Effector memory CD4-positive, alpha-beta T cell (primary cell): Measurements from ENCODE around the gene RNF144A.

ENCODE experiments used
- DNase-seq, 3 donors: peaks; one replicate each; pipeline ENCODE4 v3.0.0-alpha.2; 2020
- H3K27ac ChIP-seq: 2 replicates; pipeline ENCODE4 v1.7.0; 2013; ENCODE audit warnings: mild to moderate bottlenecking, low read length, moderate library complexity; ENCODE audit not compliant: insufficient read depth, poor library complexity, severe bottlenecking
- H3K27me3 ChIP-seq: replicated peaks from 2 replicates; pipeline ENCODE4 v1.7.0; 2013; ENCODE audit warnings: mild to moderate bottlenecking, low read length; ENCODE audit not compliant: insufficient read depth, control insufficient read depth, poor library complexity, severe bottlenecking
- H3K36me3 ChIP-seq: 2 replicates; pipeline ENCODE4 v1.7.0; 2013; ENCODE audit warnings: mild to moderate bottlenecking, low read length, moderate library complexity; ENCODE audit not compliant: control insufficient read depth, insufficient read depth
- H3K4me1 ChIP-seq: 2 replicates; pipeline ENCODE4 v1.7.0; 2013; ENCODE audit warnings: low read length, mild to moderate bottlenecking; ENCODE audit not compliant: control insufficient read depth, insufficient read depth, poor library complexity, severe bottlenecking
- H3K4me3 ChIP-seq: 2 replicates; pipeline ENCODE4 v1.7.0; 2013; ENCODE audit warnings: low read length, low read depth, mild to moderate bottlenecking; ENCODE audit not compliant: insufficient read depth, poor library complexity, severe bottlenecking
- H3K9me3 ChIP-seq: 2 replicates; pipeline ENCODE4 v1.7.0; 2013; ENCODE audit warnings: mild to moderate bottlenecking, low read length, moderate library complexity; ENCODE audit not compliant: control insufficient read depth

Gene RNF144A

DNA sequence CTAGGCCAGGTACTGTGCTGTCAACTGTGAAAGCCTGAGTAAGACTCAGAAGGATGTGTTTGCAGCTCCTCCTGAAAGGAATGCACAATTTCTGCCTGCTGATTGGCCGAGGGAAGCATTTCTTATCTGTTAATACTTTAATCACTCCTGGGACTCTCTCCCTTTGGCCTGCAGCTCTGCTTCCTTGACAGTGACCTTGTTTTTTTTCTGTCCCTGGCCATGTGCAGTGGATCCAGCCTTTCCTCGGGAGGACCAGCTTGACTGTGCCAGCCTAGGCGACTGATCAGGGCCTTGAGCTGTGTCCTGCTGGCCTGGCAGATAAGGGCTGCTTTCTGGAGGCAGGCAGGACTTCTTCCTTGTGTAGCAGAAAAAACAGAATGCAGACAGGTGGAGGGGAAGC is 10.0 kb downstream of the RNF144A start:
- Histone ChIP-seq H3K4me3 (no peak overlapping the region), H3K4me1 (peaks cover 14% of the 10 kb centered on the region), H3K27ac (no peak overlapping the region), H3K27me3 (no peaks in the 10 kb centered on the region), H3K9me3 (no peaks in the 10 kb centered on the region), H3K36me3 (no peaks in the 10 kb centered on the region)
- no peak for DNase-seq

DNA sequence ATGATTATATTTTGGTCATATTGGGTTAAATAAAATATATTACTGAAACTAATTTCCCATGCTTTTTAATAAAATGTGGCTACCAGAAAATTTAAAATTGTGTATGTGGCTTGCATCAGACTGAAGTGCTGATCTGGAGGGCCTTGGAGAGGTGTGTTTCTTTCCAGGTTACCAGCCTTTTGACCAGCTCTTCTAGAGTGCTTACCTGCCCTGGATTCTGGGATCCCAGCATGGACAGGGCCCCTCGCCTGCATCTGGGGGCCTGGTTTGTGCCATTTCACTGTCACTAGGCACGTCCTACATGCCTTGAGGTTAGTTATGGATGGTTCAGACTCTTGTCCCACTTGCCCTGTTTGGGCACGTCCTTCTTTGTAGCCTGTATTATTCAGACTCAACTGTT is 10.5 kb downstream of the RNF144A start:
- H3K36me3 ChIP-seq, result no peaks in the 10 kb centered on the region
- H3K4me1 ChIP-seq, result peaks cover 13% of the 10 kb centered on the region
- H3K27me3 ChIP-seq, result no peaks in the 10 kb centered on the region
- H3K27ac ChIP-seq, result no peak overlapping the region
- no peaks in the 10 kb centered on the region for H3K9me3 ChIP-seq
- DNase-seq, result no peak
- no peak overlapping the region for H3K4me3 ChIP-seq

DNA sequence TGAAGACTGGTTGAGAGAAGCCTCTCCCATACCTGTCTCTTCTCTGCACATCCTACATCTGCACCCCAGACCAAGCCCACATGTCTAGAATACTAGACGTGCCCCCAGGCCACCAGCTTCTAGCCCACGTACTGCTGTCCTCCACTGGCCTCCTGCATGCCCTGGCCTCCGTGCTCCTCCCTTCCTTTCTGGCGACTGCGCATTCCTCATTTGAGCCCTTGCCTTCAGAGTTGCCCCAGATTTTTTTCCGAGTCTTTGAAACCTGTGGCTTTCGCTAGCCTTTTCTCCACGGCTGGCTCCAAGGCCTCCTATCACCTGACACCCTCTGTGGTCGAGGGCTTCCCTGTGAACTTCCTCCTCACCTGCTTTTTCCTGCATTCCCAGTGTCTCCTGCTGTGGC is 11.2 kb downstream of the RNF144A start:
- Histone ChIP-seq H3K27ac (no peak overlapping the region), H3K27me3 (no peaks in the 10 kb centered on the region), H3K9me3 (no peaks in the 10 kb centered on the region), H3K4me3 (no peak overlapping the region), H3K4me1 (peaks cover 13% of the 10 kb centered on the region), H3K36me3 (no peaks in the 10 kb centered on the region)
- no peak for DNase-seq

DNA sequence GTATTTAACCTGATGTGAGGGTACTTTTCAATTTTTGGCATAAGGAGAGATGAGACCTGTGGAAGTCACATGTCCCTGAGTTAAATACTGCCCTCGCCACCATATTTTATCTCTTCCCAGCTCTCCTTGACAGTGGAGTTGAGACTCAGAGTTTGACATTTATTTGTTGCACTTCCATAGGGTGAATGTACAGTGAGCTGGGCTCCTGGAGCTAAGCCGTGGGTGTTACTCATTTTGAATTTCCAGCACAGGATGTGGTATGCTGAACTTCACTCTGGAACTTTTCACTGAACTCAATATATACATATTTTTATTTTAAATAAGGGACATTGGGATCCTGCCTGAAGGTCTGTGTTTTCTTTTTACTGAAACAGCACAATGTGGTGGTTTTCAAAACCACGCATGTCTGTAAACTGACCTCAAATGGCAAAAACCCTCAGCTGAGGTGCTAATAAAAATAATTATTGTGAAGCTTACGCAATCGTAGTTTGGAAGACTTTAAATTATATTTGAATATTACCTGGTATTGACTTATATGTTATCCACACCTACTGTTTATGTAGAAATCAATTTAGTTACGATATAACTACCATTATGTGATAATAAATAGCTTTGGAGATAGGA is 12.1 kb downstream of the RNF144A start:
- Histone ChIP-seq H3K9me3 (no peaks in the 10 kb centered on the region), H3K27me3 (no peaks in the 10 kb centered on the region), H3K27ac (no peak overlapping the region), H3K36me3 (no peaks in the 10 kb centered on the region), H3K4me1 (peaks cover 10% of the 10 kb centered on the region), H3K4me3 (no peak overlapping the region)
- no peak for DNase-seq

DNA sequence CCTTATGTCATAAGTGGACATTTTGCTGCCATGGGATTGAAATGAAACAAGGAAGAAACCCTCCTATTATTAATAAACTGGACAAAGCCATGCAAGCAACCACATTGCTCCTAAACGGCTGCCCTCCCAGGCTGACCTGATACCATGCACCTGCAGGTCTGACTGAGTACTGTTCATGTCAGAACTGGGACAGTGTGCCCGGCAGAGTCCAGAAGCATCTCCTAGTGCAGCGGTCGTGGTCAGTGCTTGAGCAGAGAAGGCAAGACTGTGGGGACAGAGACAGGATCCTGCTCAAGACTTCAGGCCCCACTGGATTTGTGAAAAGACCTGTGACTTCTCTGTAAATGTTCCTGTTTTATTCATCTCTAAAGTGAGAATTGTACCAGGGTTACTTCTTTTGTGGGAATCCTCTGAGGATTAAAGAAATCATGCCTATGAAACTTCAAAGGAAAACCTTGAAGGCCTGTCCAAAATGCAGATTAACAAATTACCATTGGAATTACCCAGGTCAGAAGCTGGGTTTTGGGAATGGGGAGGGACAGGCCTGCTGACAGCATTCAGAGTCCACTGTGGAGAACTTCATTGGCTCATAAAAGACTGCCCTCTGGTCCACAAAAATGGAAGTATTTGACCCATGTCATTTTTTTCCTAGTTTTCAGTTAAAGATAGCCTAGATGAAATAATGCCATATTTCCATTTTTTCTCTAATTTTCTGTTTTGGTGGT is 13.9 kb downstream of the RNF144A start:
- H3K36me3 ChIP-seq, result no peaks in the 10 kb centered on the region
- no peak overlapping the region for H3K4me3 ChIP-seq
- peaks cover 8% of the 10 kb centered on the region for H3K4me1 ChIP-seq
- DNase-seq, result no peak
- H3K27me3 ChIP-seq, result no peaks in the 10 kb centered on the region
- no peak overlapping the region for H3K27ac ChIP-seq
- H3K9me3 ChIP-seq, result no peaks in the 10 kb centered on the region

DNA sequence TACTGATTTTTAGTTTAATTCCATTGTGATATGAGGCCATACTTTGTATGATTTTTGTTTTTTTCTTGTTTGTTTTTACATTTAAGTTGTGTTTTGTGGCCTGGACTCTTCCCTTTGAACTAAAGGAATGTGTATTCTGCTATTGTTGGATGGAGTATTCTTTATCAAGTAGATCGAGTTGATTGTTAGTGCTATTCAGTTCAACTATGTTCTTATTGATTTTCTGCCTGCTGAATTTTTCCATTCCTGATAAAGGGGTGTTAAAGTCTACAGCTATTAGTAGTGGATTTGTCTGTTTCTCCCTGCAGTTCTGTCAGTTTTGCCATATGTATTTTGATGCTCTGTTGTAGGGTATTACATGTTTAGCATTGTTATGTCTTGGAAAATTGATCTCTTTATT is 14.5 kb downstream of the RNF144A start:
- no peaks in the 10 kb centered on the region for H3K27me3 ChIP-seq
- H3K36me3 ChIP-seq, result no peaks in the 10 kb centered on the region
- H3K4me3 ChIP-seq, result no peak overlapping the region
- DNase-seq, result no peak
- H3K27ac ChIP-seq, result no peak overlapping the region
- peaks cover 8% of the 10 kb centered on the region for H3K4me1 ChIP-seq
- H3K9me3 ChIP-seq, result no peaks in the 10 kb centered on the region

DNA sequence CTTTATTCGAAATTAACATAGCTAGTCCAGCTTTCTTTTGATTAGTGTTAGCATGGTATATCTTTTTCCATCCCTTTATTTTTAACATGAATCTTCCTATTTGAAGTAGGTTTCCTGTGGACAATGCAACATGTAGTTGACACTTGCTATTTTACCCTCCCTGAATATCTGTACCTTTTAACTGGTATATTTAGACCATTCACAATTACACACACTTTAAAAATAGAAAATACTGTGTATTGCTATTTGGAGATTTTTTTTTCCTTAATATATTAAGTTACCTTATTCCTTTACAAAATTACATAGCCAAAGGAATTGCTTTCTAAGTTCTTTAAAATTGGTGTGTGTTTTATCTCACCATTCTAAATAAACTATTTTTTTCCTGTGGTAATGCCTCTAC is 15.0 kb downstream of the RNF144A start:
- H3K36me3 ChIP-seq, result no peaks in the 10 kb centered on the region
- peaks cover 8% of the 10 kb centered on the region for H3K4me1 ChIP-seq
- H3K9me3 ChIP-seq, result no peaks in the 10 kb centered on the region
- H3K4me3 ChIP-seq, result no peak overlapping the region
- H3K27me3 ChIP-seq, result no peaks in the 10 kb centered on the region
- no peak overlapping the region for H3K27ac ChIP-seq
- no peak for DNase-seq

DNA sequence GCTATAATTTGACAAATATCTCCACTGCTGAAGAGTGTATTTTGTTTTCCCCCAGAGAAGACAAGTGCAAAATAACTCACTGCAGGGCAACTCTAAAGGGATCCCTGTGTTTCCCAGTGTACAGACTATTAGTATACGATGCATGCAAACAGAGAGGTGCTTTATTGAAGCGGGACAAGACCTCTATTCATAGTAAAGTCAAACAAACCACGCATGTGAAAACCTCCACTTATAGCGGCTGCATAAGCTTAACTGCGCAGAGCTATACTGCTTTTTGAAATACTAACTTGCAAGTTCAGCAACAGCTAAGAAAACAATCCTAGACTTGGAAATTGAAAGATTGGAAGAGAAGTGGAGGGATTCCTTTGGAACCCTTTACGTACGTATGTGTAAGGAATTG is 15.6 kb downstream of the RNF144A start:
- Histone ChIP-seq H3K9me3 (no peaks in the 10 kb centered on the region), H3K4me3 (no peak overlapping the region), H3K27me3 (no peaks in the 10 kb centered on the region), H3K27ac (no peak overlapping the region), H3K36me3 (no peaks in the 10 kb centered on the region), H3K4me1 (peaks cover 8% of the 10 kb centered on the region)
- DNase-seq, result no peak

DNA sequence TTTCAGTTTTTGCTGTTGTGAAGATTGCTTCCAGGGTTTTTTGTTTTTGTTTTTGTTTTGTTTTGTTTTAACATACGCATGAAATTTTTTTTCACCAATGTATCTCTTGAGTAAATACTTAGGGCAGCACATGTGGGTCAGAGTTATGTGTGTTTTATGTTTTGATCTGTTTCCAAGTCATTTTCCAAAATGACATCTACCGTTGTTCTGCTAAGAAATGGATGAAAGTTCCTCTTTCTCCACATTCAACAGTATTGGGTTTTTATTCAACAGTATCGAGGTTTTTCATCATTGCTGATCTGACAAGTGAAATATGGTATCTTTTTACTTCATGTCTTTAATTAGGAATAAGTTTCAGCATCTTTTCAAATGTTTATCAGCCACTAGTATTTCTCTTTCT is 16.7 kb downstream of the RNF144A start:
- no peak overlapping the region for H3K27ac ChIP-seq
- peaks cover 4% of the 10 kb centered on the region for H3K4me1 ChIP-seq
- H3K9me3 ChIP-seq, result no peaks in the 10 kb centered on the region
- no peaks in the 10 kb centered on the region for H3K27me3 ChIP-seq
- H3K4me3 ChIP-seq, result no peak overlapping the region
- no peak for DNase-seq
- no peaks in the 10 kb centered on the region for H3K36me3 ChIP-seq

DNA sequence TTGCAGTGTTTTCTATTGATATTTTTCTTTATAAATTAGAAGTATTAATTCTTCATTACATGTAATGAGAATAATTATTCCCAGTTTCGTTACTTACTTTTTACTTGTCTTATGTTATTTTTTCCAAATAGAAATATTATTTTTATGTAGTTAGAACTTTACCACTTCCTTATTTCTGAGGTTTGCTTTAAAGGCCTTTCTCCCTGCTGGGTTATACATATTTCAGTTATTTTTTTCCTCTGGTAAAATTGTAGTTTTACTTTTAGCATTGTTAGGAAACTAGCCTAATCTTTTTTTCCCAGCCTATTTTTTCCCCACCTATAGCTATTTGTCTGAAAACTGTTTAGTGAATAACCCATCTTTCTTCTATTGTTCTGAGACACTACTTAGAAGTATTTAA is 17.1 kb downstream of the RNF144A start:
- DNase-seq, result no peak
- Histone ChIP-seq H3K9me3 (no peaks in the 10 kb centered on the region), H3K36me3 (no peaks in the 10 kb centered on the region), H3K27ac (no peak overlapping the region), H3K4me1 (peaks cover 4% of the 10 kb centered on the region), H3K27me3 (no peaks in the 10 kb centered on the region), H3K4me3 (no peak overlapping the region)
